CD4-positive, alpha-beta T cell treated with Interleukin-4 for 1 hour (primary cell): Measurements from ENCODE around the gene IL1RAPL1.
"Not testable (repeated sequence)": the region's sequence is repeated elsewhere in the genome, so short reads cannot be mapped to it uniquely, and the experiment has no call there.

Experiments used
- DNase-seq, 2 donors: peaks; one replicate each; pipeline ENCODE4 v3.0.0-alpha.2; 2020 to 2022

Gene IL1RAPL1

DNA sequence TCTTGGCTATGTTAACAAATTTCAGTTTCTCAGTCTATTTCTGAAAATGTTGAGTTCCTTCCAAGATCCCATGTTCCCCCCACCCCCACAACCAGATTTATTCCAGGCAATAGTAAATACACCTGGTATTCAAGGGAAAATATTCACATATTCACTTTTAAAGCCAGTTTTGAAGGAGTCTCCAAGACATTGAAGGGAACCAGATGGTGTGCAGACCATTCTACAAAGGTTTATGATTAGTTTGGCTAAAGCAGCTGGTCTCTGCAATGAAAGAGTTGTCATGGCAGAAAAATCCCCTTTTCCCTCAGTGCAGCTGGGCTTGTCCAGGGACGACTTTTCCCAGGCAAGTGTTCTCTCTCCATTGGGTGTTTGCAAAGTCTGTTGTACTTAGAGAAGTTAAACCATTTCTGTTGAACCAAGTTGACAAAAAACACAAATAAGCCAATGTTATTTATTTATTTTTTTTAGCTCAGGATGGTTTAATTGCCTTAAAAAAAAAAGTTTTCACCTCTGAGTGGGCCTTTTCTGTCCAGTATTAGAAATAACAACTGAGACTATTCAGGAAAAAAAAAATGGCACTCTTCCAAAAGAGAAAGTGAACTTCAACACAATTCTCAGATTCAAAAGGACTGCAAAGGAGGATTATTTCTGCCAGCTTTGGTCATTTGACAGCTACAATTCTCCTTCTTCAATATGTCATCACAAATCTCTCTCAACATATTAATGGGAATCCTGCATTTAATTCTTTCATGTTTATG, 410.6 kb downstream of the IL1RAPL1 start:
- no peak for DNase-seq

DNA sequence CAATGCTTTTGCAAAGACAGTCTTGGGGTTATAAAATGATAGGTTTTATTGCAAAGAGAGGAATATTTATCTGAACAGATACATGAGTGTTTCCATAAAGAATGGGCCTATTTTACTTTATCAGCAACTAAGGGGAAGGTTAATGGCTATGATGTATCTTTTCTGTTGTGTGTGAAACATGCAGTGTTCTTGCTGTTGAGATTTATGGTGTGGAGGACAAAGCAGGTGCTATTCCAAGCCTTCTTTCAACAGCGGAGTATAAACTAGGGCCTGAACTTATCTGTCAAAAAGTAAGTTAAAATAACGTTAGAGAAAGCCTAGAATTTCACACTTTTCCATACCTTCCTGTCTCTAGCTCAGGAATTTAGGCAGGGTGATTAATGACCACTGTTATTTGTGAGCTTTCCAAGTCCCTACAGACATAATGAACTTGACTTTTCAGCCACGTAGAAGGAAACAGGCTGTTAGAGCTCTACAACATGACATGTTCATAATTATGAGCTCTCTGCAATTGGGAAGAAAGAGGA, 411.4 kb downstream of the IL1RAPL1 start:
- DNase-seq = no peak

DNA sequence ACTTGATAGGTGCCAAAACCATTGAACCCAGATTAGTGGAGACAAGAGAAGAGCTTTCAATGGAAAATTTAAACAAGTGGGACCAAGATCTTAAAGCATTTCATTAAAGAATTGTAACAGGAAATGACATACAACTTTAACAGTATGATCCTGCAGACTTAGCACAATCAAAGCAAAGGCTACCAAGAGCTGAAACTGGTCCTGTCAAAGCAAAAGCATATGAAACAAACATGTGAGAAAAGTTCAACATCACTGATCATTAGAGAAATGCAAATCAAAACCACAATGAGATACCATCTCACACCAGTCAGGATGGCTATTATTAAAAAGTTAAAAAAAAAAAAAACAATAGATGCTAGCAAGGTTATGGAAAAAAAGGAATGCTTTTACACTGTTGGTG, 425.6 kb downstream of the IL1RAPL1 start:
- DNase-seq = no peak

DNA sequence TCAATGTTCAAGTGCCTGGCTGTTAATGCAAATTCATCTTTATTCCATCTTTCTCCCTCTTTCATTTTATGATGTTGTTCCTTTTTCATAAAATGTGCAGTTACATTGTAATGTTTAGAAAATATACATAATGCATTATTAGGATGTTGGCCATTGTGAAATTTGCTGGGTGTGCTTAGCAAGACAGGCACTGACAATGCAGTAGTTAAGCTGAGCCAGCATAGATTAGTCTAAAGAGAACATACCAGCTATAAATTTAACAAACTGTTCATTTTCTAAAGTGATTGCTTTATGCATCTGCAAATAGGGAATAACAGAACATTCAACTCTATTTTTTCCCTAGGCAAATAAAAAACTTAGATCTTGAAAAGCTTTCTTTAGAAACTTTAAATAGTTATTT, 436.0 kb downstream of the IL1RAPL1 start:
- DNase-seq = no peak

DNA sequence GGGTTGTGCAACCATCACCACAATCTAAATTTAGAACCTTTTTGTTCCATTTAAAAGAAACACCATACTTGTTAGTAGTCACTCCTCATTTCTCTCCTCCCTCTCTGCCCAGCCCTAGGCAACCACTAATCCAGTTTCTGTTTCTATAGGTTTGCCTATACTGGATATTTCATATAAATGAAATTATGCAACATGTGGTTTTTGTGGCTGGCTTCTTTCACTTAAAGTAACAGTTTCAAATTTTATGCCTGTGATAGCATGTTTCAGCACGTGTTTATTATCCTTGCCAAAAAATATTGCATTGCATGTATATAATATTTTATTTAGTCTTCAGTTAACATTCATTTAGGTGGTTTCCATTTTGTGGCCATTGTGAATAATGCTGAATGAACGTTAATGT, 437.6 kb downstream of the IL1RAPL1 start:
- no peak for DNase-seq

DNA sequence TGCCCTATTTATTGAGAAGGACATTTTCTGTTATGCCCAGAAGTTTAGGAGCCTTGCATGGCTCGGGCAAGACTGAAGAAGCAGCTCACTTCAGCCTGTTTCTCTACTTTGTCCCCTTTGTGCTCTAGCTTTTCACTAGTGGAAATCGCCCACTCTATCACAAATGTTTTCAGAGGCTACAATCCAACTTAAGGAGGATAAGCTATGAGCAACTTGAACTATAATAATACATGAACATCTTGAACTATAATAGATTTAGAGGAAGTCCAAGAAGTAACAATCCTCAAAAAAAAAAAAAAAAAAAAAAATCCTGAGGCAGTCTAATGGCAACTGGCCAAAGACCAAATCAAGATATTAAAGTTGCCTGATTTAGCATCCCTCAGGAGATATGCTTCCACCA, 452.3 kb downstream of the IL1RAPL1 start:
- no peak for DNase-seq

DNA sequence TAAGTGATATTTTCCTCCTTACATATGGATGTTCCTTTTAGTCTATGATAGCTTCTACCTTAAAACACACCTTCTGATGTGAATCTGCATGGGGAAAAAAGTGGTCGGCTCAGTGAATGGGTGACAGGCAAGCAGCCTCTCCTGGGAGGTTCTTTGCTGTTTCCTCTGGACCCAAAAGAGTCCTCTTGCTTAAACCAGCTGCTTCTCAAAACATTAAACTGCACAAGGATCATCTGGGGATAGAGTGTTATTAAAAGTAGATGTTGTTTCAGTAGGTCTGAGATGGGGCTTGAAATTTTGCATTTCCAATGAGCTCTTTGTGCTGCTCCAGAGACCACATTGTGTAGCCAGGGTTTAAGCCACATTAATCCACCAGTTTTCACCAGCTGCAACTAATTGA, 452.9 kb downstream of the IL1RAPL1 start:
- no peak for DNase-seq

DNA sequence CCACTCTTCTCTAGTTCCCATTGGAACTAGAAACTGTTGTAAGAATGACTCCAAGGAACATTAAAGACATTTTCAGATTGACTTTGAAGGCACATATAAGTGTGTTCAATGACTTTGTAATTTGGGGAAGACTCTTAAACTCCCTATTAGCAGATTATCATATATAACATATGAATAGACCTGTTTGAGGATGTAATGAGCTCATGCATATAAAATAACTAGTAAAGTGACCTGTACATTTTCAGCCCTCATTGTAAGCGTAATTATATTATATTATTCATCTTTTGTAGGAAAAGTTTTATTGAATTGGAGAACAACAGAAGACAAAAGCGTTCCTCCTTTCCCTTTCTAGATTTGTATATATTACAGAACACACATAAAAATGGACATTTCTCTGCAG, 455.1 kb downstream of the IL1RAPL1 start:
- no peak for DNase-seq

DNA sequence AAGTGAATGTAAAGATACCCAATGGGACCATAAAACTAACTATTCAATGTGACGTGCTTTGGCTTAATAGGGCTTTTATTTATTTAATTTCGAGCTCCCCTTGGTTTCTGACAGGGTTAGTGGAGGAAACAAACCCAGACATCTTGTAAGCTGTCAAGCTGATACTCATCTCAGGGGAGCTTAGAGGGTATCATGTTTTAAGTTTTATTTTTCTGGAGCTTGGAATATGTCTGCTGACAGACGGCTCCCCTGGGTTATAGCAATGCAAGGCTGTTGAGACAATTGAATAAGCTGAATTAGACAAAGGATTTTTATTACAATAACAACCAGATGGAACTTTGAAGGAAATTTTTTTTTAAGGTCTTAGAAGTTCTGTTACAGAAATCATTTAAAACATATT, 456.5 kb downstream of the IL1RAPL1 start:
- DNase-seq = no peak

DNA sequence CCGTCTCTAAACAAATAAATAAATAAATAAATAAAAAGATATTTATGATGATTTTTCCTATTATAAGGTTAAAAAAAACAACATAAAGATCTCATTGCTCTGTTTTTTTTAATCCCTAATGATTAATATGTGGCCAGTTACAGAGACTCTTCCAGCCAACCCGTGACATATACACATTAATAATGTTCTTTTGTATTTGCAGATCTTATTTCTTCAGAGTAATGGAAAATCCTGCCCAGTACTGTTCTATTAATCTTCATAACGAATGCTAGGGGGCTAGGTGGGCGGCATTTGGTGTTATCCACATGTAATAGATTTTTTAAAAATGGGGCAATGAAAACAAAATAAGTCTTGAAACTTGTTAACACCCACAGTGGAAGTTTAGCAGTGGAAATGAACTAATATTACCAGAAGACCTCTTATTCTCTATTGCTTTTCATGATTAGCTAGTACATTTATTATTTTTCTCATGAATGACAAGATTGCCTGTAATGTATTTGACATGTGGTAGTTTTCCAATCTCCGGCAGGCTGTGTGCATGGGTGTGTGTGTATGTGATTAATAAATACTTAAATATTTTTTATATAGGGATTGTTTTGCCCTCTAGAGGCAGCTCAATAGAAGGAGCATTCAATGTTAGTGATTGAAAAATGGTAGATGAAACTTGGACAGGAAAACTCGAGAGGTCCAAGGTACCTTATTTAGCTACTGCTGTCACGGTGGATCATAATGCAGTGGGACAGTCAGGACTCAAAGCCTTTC, 457.4 kb downstream of the IL1RAPL1 start:
- DNase-seq = no peak

DNA sequence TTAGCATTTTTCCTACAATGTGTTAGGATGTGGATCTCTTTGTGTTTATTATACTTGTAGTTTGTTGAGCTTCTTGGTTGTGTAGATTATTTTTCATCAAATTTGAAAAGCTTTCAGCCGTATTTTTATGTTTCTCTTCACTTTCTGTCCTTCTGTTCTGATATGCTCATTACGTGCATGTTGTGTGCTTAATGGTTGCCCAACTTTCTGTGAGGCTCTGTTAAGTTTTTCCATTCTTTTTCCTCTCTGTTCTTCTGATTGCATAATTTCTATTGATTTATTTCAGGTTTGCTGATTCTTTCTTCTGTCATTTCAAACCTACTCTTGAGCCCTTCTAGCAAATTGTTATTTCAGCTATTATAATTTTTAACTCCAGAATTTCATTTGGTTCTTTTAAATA, 478.2 kb downstream of the IL1RAPL1 start:
- DNase-seq = no peak

DNA sequence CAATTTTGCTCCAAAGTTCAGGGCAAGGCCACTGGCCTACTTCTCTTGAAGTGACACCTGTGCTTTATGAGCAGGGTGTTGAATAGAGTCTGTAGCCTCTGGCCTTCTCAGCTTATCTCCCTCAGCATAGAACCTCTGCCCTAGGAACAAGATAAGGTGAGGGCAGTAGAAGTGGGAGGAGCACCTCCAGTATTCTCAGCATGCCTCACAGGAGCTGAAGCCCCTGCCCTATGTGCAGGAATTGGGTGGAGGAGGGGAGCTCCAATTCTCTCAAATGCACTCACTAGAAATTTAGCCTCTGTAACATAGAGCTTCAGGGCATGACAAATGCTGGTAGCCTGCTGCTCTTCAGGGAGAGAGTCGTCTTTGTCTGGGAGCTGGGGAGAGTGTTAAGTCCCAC, 479.3 kb downstream of the IL1RAPL1 start:
- no peak for DNase-seq

DNA sequence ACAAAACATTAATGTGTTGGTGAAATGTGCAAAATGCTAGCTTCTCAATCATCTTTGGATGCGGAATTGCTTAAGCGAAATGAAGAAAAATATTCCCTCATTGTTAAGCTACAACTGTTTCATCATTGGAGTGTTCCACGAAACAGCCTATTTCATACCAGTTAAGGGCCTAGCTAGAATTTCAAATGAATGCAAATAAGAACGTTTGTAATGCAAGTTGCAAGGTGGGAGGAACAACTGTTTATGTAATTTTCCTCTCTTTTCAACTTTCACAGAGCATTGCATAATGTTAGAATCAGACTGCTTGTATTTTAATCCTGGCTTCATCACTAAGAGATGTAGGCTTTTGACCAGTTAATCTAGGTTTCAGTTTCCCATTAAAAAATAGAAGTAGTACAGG, 480.1 kb downstream of the IL1RAPL1 start:
- no peak for DNase-seq

DNA sequence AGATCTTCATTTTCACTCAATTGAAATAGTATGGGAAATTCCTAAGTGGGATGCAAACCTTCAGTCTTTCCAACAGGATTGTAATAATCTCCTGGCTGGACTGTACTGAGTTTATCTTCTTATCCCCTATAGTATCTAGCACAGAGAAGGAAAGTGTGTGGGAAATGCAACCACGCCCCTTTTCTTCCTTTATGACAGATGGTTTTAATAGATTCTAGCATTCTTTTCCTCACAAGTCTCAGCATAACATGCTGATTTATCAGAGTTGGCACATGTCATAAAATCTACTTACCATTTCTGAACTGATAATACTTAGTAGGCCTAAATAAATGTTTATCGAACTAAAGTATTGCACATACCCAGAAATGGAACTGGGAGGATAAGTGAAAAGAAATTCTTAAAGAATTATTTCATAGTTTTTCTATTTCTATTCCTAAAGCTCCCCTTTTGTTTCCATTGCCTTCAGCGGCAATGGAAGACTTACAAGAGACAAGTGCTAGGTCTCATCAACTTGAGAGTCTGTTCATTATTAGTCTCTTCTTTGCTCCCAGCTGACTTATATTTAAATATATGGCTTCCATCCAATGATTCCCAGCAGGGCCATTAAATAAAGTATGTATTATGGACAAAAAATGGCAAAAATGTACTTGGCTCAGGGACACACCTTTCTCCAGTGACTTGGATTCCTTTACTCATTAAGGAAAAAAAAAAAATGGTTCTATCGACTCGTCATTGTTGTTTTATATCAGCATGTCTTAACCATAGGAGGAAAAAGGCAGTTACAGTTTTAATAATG, 484.5 kb downstream of the IL1RAPL1 start:
- no peak for DNase-seq

DNA sequence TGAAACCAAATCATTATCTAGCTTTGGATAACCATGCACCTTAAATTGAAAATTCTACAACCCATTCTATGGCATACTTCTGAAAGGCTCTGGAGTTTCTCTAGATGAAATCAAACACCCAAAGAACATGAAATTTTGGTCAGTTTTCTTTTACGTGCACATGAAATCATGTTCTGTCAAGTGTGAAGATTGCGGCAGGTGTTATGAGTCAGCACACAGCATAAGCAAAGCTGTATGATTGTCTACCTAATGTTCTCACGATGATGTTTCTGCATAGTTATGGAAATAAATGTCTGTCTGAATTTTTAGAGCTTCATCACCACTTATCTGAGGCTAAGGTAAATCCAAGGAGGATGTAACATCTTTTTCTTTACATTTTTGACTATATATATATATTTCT, 495.3 kb downstream of the IL1RAPL1 start:
- no peak for DNase-seq

DNA sequence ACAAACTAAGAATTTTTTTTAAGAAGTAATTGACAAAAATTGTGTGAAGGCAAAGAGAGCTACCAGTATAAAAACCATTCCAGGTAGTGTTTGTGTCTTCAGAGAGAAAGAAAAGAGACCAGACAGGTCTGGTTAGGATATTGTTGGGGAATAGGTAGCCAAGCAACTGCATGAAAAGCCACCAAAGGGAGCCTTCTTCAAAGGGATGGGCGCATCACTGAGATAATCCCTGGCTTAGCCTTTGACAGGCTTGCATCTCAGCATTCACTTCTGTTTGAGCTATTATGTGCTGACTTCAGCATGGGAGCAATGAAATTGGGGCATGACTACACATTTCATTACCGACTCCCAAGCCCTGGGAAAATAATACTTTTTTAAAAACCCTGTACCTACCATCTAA, 496.6 kb downstream of the IL1RAPL1 start:
- no peak for DNase-seq

DNA sequence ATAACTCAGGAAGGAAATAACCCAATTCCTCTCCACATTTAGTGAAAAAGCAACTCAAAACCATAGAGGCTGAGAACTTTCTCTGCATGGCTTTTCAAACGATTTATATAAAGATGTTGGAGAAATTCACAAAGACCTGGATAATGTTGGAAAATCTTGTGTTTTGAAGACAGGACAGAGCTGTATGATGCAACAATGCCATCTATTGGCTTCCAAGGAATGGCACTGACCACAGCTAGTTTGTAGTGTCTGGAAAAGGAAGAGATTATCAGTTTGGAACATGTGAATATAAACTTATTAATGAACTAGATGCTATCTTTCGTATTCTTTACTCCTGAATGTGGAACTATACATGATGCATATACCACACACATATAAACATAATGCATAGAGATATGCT, 503.6 kb downstream of the IL1RAPL1 start:
- no peak for DNase-seq

DNA sequence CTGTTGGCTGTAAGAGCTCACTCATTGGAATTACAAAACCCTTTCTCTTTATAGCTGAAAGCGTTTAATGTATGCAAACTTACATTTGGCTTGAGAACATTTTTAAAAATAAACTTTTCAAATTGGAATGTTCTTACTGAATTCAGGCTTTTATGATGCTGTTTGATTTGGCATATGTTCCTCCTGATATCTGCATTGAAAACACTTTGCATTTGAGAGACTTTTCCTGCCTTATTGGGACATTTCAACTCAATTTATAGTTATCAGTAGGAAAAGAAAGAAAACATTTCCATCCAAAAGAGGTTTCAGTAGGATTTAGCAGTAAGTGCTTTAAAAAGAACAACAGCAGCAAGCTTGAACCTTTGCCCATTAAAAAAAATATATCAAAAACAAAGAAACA, 520.0 kb downstream of the IL1RAPL1 start:
- no peak for DNase-seq

DNA sequence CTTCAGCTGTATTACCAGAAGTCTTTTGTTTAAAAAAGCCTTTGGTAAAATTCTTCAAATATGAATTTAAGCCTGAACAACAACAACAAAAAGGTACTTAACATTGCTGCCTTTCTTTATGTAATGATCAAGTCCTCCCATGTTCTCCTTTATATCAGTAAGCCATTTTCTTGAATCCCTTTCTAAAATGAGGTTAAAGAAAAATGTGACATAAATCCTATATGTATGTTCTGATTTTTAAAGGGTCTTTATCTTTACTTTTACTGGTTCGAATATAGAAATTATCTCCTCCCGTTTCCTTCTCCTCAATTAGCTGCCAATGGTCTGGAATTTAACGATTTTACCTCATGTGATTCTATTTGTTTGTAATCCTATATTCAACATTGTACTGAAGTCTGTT, 522.8 kb downstream of the IL1RAPL1 start:
- DNase-seq = no peak

DNA sequence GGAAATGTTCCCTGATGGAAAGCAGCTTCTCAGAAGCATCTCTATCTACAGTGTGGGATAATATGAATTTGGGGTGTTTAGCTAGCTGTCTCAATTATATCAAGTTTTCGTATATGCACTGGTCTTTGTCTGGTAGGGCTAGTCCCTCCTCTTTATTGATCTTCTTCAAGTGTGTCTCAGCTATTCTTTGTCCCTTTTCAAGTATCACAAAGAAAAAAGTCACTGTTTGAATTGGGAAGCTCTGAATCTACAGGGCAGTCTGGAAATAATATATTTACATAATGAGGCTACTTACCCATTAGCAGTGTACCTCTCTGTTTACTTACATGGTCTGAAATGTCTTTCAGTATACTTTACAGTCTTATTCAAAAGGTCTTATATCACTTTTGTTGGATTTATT, 526.0 kb downstream of the IL1RAPL1 start:
- no peak for DNase-seq

DNA sequence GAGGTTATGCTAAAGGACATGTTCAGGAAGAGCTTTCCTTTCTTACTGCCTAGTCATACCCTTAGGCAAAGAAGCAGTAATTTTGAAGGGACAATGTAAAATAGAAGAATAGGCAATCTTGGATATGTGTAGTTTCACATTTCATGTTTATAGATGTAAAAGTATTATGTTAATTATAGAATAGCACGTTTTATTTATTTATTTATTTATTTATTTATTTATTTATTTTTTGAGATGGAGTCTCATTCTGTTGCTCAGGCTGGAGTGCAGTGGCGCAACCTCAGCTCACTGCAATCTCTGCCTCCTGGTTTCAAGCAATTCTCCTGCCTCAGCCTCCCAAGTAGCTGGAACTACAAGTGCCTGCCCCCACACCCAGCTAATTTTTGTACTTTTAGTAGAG, 535.6 kb downstream of the IL1RAPL1 start:
- DNase-seq = not testable (repeated sequence)

DNA sequence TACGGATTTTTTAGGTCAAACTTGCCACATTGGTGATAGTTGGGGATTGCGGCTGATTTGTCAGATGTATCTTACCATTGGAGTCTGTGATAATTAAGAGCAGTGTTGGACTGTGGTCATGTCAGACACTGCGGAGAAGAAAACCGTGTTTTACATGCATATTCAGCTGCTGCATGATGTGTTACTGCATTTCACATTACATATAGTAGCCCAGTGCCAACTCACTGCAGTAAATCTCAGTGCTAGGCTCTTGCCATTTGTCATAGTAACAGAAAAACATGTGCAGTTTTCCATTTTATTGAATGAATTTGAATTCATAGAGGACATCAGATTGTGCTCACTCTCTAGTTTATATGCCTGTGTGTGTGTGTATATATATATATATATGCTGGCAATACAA, 543.7 kb downstream of the IL1RAPL1 start:
- no peak for DNase-seq

DNA sequence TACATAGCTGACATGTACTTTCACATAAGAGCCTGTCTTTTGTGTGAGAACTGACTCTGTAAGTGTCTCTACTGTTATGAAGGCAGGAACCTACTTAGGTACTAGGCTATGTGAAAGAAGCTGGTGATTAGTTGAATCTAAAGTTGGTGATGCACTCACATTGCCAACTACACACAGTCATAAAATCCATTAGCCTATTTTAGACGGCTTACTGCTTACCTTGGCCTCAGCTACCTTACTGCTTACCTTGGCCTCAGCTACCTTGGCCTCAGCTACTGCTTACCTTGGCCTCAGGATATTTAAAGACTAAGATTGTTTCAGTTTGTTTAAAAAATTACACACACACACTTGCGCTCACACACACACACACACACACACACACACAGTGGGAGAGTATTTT, 549.7 kb downstream of the IL1RAPL1 start:
- DNase-seq = no peak

DNA sequence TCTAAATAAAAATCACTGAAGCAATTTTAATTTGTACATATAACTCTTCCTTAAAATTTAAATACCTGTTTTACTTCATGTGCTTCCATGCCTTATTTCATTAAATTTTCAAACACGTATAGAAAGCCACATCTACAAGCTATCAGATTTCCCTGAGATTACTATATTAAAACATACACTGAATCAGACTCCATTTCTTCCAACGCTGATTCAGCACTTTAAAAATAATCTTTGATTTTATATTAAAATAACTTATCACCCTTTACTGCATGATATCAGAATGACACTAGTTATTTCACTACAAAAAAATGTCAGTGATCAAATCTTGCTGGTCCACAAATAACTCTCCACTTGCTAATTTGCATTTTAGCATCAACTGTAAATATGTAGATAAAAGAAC, 550.8 kb downstream of the IL1RAPL1 start:
- no peak for DNase-seq
